Measurements from ENCODE around the gene VEPH1.
"Not testable (repeated sequence)": the region's sequence is repeated elsewhere in the genome, so short reads cannot be mapped to it uniquely, and the experiment has no call there.

The VEPH1 gene

GRCh38 chr3:157370867-157371266 lies 132.3 kb downstream of the VEPH1 start:
- DNase-seq (ENCODE audit: low read depth, low spot score): no peak

DNA sequence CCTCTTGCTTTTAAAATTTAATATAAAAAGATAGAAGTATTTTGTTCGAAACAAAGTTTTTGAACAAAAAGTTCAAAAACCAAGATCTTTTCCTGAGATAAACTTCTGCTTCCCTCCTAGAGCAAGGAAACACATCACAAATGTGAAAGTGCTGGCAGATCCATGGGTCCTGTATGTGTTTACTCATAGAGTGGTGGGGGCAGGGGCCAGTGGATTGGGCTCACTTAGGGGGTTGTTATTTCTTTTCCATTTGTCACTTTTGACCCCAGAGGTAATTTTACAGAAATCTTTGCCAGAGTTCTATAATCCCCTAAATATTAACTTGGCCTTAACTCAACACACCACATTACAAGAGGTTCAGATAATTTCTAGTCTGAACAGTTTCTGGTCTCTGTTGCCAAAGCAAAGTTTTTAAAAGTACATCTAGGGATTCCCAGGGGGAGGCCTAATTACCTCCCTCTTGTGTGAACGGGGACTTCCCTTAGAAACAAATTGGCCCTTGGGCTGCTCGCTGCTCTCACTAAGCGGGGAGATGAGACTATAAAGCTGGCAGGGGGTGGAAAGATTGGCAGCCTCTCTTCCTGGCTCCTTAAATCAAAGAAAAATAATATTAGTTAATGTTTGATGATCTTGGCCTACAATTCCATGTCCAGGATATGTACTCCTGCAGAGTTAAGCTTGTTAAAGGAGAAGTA lies 133.3 kb downstream of the VEPH1 start:
- H3K4me3 ChIP-seq (ENCODE audit: low read length): no peak overlapping the region
- DNase-seq (ENCODE audit: low read depth, low spot score): no peak

More at GRCh38 chr3:157370867-157371266, 132.3 kb downstream of the VEPH1 start:
- no peak overlapping the region for H3K4me3 ChIP-seq (ENCODE audit: low read length)

GRCh38 chr3:157368171-157368570 lies 135.0 kb downstream of the VEPH1 start:
- no peak for DNase-seq (ENCODE audit: low read depth, low spot score)
- H3K4me3 ChIP-seq (ENCODE audit: low read length): no peak overlapping the region

DNA sequence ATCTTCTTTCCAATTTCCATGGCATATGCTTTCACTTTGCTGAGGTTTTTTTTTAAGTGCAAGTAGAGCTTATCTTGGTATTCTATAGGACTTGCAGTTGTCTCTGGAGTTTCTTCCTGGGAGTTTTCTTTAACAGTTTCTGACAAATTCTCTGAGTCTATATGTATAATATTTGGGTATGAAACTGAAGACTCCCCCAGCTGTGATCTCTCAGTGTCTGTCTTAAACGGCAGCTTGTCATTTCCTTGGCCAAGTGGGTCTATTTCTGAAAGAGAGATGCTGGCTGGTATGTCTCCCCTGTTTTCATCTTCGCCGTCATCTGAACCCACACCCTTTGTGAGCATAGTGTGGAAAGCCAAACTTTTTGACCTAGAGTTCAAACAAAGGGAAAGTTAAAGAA lies 139.8 kb downstream of the VEPH1 start:
- no peak overlapping the region for H3K4me3 ChIP-seq (ENCODE audit: low read length)

DNA sequence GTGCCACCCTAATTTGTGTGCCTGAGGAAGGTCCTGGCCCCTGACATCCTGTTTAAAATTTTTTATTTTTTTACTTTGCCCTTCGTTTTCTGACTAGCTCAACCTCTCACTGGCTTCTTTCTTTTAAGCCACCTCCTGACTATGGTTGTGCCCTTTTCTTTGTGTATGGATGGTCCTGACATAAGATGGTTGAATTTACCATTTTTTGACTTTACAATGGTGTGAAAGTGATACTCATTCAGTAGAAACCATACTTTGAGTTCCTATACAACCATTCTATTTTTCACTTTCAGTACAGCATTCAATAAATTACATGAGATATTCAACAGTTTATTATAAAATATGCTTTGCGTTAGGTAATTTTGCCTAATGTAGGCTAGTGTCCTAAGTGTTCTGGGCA lies 140.9 kb downstream of the VEPH1 start:
- H3K4me3 ChIP-seq (ENCODE audit: low read length): no peak overlapping the region
- no peak for DNase-seq (ENCODE audit: low read depth, low spot score)

More for the DNA sequence above, 139.8 kb downstream of the VEPH1 start:
- DNase-seq (ENCODE audit: low read depth, low spot score): no peak

GRCh38 chr3:157360044-157360443 lies 143.2 kb downstream of the VEPH1 start:
- no peak overlapping the region for H3K4me3 ChIP-seq (ENCODE audit: low read length)
- DNase-seq (ENCODE audit: low read depth, low spot score): no peak

DNA sequence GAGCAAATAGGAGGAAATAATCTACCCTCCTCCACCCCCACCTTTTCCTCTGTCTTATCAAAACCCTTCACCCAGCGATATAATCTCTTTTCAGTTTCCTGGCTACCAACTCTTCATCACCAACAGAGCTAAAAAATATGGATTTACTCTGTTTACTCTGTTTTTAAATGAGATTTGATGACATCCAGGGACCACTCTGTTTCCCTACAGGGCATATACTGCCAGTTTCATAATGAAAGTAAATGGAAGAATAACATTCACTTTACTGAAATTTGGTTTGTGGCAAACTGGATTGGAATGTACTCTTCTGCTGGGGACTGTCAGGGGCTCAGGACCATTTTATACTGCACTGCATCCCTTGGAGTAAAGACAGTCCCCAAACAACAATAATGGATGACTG lies 146.7 kb downstream of the VEPH1 start:
- no peak for DNase-seq (ENCODE audit: low read depth, low spot score)
- H3K4me3 ChIP-seq (ENCODE audit: low read length): no peak overlapping the region

DNA sequence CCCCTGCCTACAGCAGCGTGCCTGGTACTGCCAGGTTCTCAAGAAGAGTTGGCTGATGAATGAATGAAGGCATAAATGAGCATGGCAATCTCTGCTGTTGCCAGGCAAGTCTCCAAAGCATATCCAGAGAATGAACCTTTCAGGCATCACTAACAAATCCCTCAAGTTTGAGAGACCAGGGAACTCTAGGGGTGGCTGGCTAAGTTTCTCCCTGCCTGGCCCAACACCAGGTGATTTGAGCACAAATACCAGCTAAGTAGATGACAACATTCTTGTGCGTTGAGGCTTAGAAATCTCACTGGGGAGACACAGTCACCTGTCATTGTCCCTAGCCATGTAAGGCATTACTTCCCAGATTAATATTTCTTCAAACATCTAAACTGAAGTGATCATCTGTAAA lies 147.9 kb downstream of the VEPH1 start:
- DNase-seq (ENCODE audit: low read depth, low spot score): no peak
- no peak overlapping the region for H3K4me3 ChIP-seq (ENCODE audit: low read length)

GRCh38 chr3:157354722-157355121 lies 148.5 kb downstream of the VEPH1 start:
- no peak for DNase-seq (ENCODE audit: low read depth, low spot score)
- H3K4me3 ChIP-seq (ENCODE audit: low read length): no peak overlapping the region

DNA sequence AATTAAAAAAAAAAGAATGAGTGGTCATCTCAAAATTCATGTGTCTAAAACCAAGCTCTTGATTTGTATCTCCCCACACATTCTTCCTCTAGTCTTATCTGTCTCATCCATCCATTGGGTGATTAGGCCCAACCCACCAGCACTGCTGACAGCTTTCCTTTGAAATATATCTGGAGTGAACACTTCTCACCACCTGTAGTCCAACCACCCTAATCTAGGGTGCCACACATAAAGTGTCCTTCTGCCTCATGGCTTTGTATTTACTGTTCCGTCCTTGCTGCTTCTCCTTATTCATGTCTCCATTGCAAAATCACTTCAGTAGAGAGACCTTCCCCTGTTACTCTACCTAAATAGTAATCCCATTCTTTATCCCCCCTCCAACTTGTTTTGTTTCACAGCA lies 149.0 kb downstream of the VEPH1 start:
- H3K4me3 ChIP-seq (ENCODE audit: low read length): no peak overlapping the region
- DNase-seq (ENCODE audit: low read depth, low spot score): no peak

- no peak overlapping the region for H3K4me3 ChIP-seq (ENCODE audit: low read length)
- DNase-seq (ENCODE audit: low read depth, low spot score): no peak
Observed at GRCh38 chr3:157353652-157354051, 149.6 kb downstream of the VEPH1 start.

- H3K4me3 ChIP-seq (ENCODE audit: low read length): no peak overlapping the region
- no peak for DNase-seq (ENCODE audit: low read depth, low spot score)
Observed at GRCh38 chr3:157351981-157352380, 151.2 kb downstream of the VEPH1 start.

DNA sequence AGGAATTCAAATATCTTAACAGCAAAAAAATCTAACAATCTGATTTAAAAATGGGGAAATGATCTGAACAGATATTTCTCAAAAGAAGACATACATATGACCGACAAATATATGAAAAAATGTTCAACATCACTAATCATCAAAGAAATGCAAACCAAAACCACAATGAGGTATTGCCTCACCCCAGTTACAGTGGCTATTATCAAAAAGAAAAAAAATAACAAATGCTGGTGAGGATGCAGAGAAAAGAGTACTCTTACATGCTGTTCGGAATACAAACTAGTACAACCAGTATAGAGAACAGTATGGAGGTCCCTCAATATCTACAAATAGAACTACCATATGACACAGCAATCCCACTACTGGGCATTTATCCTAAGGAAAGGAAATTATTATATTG lies 152.6 kb downstream of the VEPH1 start:
- not testable (repeated sequence) for H3K4me3 ChIP-seq (ENCODE audit: low read length); DNase-seq (ENCODE audit: low read depth, low spot score)

DNA sequence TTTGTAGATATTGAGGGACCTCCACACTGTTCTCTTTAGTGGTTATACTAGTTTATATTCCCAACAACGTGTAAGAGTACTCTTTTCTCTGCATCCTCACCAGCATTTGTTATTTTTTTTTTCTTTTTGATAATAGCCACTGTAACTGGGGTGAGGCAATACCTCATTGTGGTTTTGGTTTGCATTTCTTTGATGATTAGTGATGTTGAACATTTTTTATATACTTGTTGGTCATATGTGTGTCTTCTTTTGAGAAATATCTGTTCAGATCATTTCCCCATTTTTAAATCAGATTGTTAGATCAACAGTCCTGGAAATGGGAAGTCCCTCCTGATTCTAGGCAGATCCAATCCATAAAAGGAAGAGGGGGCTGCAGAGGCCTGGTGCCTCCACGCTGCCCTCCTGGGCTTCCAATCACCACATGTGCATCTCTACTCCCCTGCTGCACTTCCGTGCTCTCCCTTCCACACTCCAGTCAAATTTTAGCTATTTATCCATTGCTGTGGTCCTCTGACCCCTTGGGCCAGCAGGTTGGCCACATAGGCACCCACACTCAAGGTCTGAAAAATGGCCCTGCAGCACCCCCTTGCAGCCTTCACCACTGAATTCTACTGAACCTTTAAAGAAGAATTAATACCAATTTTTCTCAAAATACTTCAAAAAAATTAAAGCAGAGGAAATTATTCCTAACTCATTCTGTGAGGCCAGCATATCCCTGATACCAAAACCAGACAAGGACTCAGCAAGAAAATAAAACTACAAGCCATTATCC lies 154.7 kb downstream of the VEPH1 start:
- not testable (repeated sequence) for DNase-seq (ENCODE audit: low read depth, low spot score)

DNA sequence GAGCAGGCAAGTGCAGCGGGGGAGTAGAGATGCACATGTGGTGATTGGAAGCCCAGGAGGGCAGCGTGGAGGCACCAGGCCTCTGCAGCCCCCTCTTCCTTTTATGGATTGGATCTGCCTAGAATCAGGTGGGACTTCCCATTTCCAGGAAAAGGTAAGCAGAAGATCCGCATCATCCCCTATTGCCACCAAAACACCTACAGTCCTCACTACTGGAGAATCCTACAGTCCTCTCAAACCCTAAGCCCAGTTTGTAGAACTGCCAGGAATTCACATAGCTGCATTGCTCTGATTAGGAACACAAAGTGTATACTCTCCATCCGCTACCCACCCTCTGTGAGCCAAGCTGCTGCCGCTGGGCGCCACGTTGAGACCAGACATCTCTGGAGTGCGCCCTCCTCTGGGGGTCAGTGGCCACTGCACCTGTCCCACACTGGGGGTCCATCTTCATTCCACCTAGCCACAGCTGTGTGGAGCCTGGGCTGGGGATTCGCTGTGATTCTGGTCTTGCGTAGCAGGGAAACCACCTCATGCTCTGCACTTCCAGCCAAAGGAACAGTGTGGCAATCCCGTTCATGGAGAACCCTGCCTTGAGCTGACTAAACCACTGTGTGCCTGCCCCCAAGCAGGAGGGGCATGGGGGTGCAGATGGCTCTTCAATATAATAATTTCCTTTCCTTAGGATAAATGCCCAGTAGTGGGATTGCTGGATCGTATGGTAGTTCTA lies 155.5 kb downstream of the VEPH1 start:
- no peak overlapping the region for H3K4me3 ChIP-seq (ENCODE audit: low read length)
- no peak for DNase-seq (ENCODE audit: low read depth, low spot score)

More for the DNA sequence above, 154.7 kb downstream of the VEPH1 start:
- H3K4me3 ChIP-seq (ENCODE audit: low read length): not testable (repeated sequence)

DNA sequence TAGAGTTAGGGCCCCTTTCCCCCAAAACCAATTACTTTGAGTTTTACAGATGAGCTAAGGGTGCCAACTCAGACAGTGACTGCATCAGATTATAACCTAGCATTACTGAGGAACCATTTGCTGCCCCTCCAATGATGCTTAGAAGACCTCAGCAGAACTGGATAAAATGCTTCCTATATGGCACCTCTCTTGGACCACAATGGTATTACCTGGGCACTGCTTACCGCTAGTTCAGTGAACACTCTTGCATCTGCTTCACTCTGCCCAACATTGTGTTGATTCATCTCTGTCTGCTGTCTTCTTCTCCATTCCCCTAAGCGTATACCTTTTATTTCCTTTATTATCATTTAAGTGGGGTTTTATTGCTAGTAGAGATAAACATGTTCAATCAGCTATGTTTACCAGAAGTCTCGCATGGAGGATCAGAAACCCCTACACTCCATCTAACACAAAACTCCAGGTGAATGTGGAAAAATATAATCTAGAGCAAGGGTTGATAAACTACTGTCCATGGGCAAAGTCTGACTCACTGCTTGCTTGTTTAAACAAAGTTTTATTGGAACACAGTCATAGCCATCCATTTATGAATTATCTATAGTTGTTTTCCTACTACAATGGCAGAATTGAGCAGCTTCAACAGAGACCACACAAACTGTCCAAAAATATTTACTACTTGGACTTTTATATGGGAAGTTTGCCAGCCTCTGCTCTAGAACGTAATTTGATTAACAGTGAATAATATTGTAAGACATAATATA lies 166.8 kb downstream of the VEPH1 start:
- DNase-seq (ENCODE audit: low read depth, low spot score): no peak
- no peak overlapping the region for H3K4me3 ChIP-seq (ENCODE audit: low read length)

GRCh38 chr3:157335233-157336076 lies 167.8 kb downstream of the VEPH1 start:
- DNase-seq (ENCODE audit: low read depth, low spot score): no peak
- H3K4me3 ChIP-seq (ENCODE audit: low read length): no peak overlapping the region

- DNase-seq (ENCODE audit: low read depth, low spot score): no peak
- no peak overlapping the region for H3K4me3 ChIP-seq (ENCODE audit: low read length)
Observed at GRCh38 chr3:157333551-157333991, 169.6 kb downstream of the VEPH1 start.

Measured in Jurkat, Clone E6-1 (cell line).